Body of pancreas (tissue), 4 donors: ENCODE measurements around the gene NUP42. TPM values are rescaled to one million over a fixed set of nuclear protein-coding genes. Genes with fewer than 3 reads are reported as not detected.

ENCODE experiments used
- ATAC-seq: fragments of 150-250 bp; one replicate; pipeline ENCODE4 v1.9.1; 2016
- DNase-seq, 4 donors: peaks; one replicate each; pipeline ENCODE4 v3.0.0-alpha.2; 2019
- H3K27ac ChIP-seq, 4 donors: fragments of 200-600 bp; sonication (generic); 1 replicate in 3 of 4; 2 replicates in 1 of 4; pipeline versions ENCODE4 v1.5.1 to v1.6.1; 2016 to 2019; ENCODE audit warnings: mild to moderate bottlenecking in 1 of 4, mixed read lengths in 1 of 4, moderate library complexity in 1 of 4
- H3K27me3 ChIP-seq, 2 donors: fragments of 200-600 bp; sonication (generic); one replicate each; pipeline ENCODE4 v1.6.0; 2016; ENCODE audit warnings: mild to moderate bottlenecking in 1 of 2
- H3K36me3 ChIP-seq, 2 donors: fragments of 200-600 bp; sonication (generic); replicated peaks in 1 of 2; 2 replicates each; pipeline ENCODE4 v1.5.1; 2016; ENCODE audit warnings: low read depth in 2 of 2; ENCODE audit not compliant: insufficient read depth in 1 of 2
- H3K4me1 ChIP-seq: fragments of 200-600 bp; sonication (generic); one replicate; pipeline ENCODE4 v1.6.0; 2016
- H3K4me3 ChIP-seq, 2 donors: fragments of 200-600 bp; sonication (generic); 1 replicate in 1 of 2; 2 replicates in 1 of 2; pipeline ENCODE4 v1.5.1; 2016 to 2019
- H3K9me3 ChIP-seq, 3 donors: fragments of 200-600 bp; sonication (generic); 1 replicate in 2 of 3; 2 replicates in 1 of 3; pipeline ENCODE4 v1.5.1; 2016
- CTCF ChIP-seq, 7 experiments: fragments of 450-650 bp in 4 of 7; fragments of 200-600 bp in 3 of 7; sonication (generic) in 3 of 7; IDR thresholded peaks; one replicate each; pipeline ENCODE4 v1.5.1; 2016 to 2019; ENCODE audit warnings: antibody characterized with exemption in 7 of 7
- POLR2A ChIP-seq, 3 donors: fragments of 450-650 bp; IDR thresholded peaks; one replicate each; pipeline ENCODE4 v1.6.1; 2016; ENCODE audit warnings: antibody characterized with exemption in 3 of 3, mild to moderate bottlenecking in 2 of 3
- WGBS, 2 donors: methylation state at CpG; one replicate each; pipeline ENCODE4 v1.1.5; 2017; 5-methylcytosine and 5-hydroxymethylcytosine counted together
- intact Hi-C: fragments of 100-400 bp; cut with DNase I; formaldehyde crosslinking; loops from one replicate; pipeline ENCODE4 v1.15.1; 2023
- total RNA-seq, 2 donors: library from RNA; depleted of rRNA; stranded (reverse); fragments of >200 nt; gene quantifications; one replicate each; pipeline ENCODE4 v1.1.0, GENCODE V29; 2016

The NUP42 gene
- total RNA-seq, 2 donors from 2014 or later, result 9.6 to 31.9 TPM

- TF ChIP-seq POLR2A (IDR thresholded peaks at IDR 0.05) (no peak), CTCF (IDR thresholded peaks at IDR 0.05) (no peak)
- no peak for ATAC-seq
- no peak overlapping the region for H3K27ac ChIP-seq
- intact Hi-C loops, result no loop called here
- no peaks in the 10 kb centered on the region for H3K27me3 ChIP-seq
- H3K4me1 ChIP-seq, result no peaks in the 10 kb centered on the region
- 65 to 69% methylated on average over 4 of the region's 4 CpGs for WGBS, 2 donors
- H3K36me3 ChIP-seq, result no peaks in the 10 kb centered on the region
- DNase-seq, result no peak
- no peak overlapping the region for H3K4me3 ChIP-seq
- H3K9me3 ChIP-seq, result no peaks in the 10 kb centered on the region
These were observed 45.1 kb downstream of the NUP42 start for GRCh38 chr7:23226844-23227450.

GRCh38 chr7:23228412-23228811 is 46.6 kb downstream of the NUP42 start:
- TF ChIP-seq CTCF (IDR thresholded peaks at IDR 0.05), result no peak
- TF ChIP-seq POLR2A (IDR thresholded peaks at IDR 0.05), result no peak
- H3K9me3 ChIP-seq, result no peaks in the 10 kb centered on the region
- H3K27ac ChIP-seq, result no peak overlapping the region
- WGBS, 2 donors, result 82 to 86% methylated on average over 2 of the region's 2 CpGs
- H3K36me3 ChIP-seq, result no peaks in the 10 kb centered on the region
- intact Hi-C loops, result no loop called here
- DNase-seq (no peak), ATAC-seq (no peak)
- no peaks in the 10 kb centered on the region for H3K4me1 ChIP-seq
- no peak overlapping the region for H3K4me3 ChIP-seq
- H3K27me3 ChIP-seq, result no peaks in the 10 kb centered on the region

- Histone ChIP-seq H3K4me3 (no peak overlapping the region), H3K4me1 (no peaks in the 10 kb centered on the region), H3K9me3 (no peaks in the 10 kb centered on the region), H3K36me3 (no peaks in the 10 kb centered on the region), H3K27ac (no peak overlapping the region), H3K27me3 (no peaks in the 10 kb centered on the region)
- TF ChIP-seq POLR2A (IDR thresholded peaks at IDR 0.05), result no peak
- no peak for TF ChIP-seq CTCF (IDR thresholded peaks at IDR 0.05)
- intact Hi-C loops, result no loop called here
- WGBS, 2 donors, result 68 to 71% methylated on average over 6 of the region's 6 CpGs
- ATAC-seq (no peak), DNase-seq (no peak)
These were observed 48.8 kb downstream of the NUP42 start for GRCh38 chr7:23230641-23231101.

GRCh38 chr7:23232966-23233365 is 51.1 kb downstream of the NUP42 start:
- ATAC-seq, result no peak
- WGBS, 2 donors, result 75% methylated on average over 3 of the region's 3 CpGs
- intact Hi-C loops, result no loop called here
- DNase-seq, result no peak
- Histone ChIP-seq H3K27me3 (no peaks in the 10 kb centered on the region), H3K4me3 (no peak overlapping the region), H3K27ac (no peak overlapping the region), H3K4me1 (no peaks in the 10 kb centered on the region), H3K9me3 (no peaks in the 10 kb centered on the region), H3K36me3 (no peaks in the 10 kb centered on the region)
- TF ChIP-seq CTCF (IDR thresholded peaks at IDR 0.05), result no peak
- no peak for TF ChIP-seq POLR2A (IDR thresholded peaks at IDR 0.05)
